Erythroblast (primary cell): ENCODE results near the gene TRIOBP.

Experiments
- GATA1 ChIP-seq: IDR thresholded peaks from 2 replicates; pipeline ENCODE4 v1.6.1; 2011; ENCODE audit warnings: low read depth, mild to moderate bottlenecking, control low read depth, low read length, moderate library complexity
- POLR2A ChIP-seq: IDR thresholded peaks from 2 replicates; pipeline ENCODE4 v1.6.1; 2011; ENCODE audit warnings: mild to moderate bottlenecking, low read length

- no peak for TF ChIP-seq POLR2A
- TF ChIP-seq GATA1: no peak
Observed at GRCh38 chr22:37647928-37648327, 48.9 kb upstream of the TRIOBP start.
